HG03097 (cell line): ENCODE measurements around the gene SLC38A8.

Source experiments
- ATAC-seq: cut with Tn5 transposase; IDR thresholded peaks from one replicate; pipeline ENCODE4 v1.9.1; 2021; ENCODE audit not compliant: unreplicated experiment, low FRiP score

The SLC38A8 gene

DNA sequence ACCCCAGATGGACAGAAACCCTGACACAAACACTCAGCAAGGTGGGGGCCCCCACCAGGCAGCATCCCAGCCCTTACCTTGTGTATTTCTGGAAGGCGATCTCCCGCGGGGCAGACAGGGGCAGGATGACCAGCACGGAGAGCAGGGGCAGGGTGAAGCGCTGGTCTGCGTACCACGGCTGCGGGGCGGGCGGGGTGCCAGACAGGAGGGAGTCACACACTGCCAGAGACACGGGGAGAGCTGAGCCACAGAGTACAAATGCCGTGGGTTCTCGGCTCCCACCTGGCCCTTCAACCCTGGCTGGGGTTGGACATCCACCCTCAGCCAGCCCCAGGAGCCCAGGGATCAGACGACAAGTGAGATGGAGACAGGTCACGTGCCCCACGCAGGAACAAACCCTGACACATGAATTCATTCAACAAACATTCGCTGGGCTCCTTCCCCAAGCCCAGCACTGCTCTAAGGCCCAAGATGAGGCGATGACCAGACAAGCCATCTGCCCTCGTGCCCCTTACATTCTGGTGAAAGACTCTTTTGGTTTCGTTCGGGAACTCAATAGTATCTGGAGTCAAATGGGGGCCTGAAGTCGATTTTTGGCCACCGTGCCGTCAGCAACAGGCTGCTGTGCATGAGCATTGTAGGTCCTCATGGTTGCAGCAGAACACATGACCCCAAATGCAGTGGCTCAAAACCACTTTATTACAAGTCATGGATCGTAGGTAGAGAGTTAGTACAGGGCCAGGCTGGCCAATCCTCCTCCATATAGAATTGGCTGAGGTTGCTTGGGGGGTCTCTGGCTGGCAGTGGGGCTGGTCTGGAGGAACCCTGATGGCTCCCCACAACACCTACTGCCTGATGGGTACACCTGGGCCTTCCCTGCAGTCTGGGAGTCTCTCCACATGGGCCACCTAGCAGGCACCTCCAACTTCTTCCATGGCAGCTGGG, 9.1 kb downstream of the SLC38A8 start:
- ATAC-seq = no peak

DNA sequence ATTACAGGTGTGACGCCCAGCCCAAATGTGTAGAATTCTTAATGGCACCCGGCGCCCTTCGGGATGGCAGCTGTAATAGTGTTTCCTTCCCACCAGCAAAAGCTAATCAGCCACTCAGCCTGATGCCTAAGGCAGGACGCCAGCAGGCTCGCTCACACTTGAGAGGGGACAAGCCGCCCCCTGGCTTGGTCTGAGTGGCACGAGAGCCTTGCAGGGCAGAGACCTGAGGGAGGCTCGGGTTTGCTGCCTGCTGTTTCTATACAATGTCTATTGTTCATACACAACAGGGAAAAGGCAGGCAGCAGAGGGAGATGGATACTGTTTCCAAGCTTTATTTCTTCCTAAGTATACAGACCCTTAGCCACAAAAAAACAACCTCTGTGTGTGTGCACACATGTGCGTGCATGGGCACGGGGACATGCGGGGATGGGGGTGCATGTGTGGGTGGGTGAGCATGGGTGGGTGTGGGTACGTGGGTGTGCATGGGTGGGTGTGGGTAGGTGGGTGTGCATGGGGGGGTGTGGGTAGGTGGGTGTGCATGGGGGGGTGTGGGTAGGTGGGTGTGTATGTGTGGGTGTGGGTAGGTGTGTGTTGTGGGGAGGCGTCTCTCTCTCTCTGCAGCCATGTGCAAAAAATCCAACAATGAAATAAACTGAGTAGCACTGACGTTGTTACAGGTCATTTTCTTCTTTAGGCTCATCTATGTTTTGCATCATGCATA, 10.0 kb downstream of the SLC38A8 start:
- no peak for ATAC-seq

DNA sequence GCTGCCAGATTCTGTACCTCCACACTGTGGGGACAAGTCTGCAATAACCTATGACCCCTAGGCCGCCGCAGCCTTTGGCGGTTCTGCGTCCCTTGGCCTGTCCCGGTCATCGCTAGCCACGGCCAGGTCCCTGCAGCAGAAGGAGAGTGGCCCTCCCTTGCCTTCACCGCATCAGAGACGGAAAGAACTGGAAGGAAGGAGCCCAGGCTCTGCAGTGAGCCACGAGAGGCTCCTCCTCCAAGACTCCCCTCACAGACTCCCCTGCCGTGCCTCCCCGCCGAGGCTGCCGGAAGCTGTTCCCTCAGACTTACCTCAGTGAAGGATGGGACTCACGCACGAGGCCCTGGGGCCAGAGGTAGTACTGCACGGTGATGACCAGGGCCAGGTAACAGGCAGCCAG, 11.0 kb downstream of the SLC38A8 start:
- no peak for ATAC-seq

DNA sequence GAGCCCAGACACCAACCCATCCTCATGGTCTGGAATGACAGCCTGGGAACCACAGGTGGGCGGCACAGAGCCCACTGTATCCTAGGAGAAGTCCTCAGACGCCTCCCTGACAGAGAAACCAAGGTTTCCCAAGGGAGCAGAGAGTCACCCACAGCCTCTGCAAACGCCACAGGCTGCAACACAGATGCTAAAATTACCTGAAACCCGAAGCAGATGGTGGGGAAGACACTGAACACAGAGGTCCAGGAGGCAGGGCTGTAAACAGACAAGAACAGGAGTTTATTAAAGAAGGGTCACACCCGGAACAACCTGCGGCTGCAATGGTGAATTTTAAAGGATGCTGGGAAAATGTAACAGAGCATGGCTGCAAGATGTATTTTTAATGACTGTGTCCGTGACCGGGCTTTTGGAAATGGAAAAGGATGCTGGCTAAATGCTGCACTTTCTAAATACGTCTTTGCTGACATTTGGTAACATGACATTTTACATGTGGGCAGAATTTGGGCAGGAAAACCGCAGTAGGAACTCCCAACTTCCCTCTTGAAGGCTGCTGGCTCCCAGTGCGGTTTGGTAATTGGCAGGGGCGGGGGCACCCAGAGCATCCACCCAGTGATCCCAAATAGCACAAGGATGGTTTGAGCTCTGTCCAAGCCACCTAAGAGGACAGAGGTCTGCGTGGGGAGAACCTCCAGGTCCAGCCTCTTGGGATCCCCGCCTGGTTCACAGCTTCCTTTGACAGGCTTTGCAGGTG, 13.1 kb downstream of the SLC38A8 start:
- ATAC-seq = no peak

DNA sequence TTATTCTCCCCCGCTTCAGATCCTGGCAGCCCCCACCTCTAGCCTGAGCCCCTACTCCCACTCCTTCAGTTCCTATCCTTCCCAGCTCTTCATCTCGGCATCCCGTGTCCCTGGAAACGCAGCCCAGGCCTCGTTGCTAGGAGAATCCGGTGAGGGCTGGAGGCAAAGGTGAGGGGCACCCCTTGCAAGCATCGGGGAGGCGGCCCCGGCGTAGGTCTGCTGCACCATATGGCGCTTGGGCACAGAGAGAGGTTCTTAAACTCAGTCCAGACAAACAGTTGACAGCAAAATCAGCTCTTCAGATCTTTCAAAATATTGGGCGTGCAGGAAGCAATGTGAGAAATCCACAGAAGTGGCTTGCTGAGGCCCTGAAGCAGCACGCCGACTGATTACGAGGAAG, 15.0 kb downstream of the SLC38A8 start:
- no peak for ATAC-seq

DNA sequence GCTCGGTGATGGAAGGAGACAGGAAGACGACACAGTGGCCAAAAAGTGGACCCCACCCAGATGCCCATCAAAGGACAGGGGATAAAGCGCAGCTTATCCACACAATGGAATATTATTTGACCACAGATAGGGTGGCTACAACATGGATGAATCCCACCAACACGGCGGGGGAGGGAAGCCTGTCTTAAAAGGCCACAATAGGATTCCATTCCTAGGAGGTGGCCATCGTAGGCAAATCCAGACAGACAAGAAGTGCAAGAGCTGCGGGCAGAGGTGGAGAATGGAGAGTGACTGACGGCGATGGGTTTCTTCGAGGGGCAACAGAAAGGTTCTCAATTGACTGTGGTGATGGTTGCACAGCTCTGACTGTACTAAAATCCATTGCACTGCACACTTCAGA, 16.0 kb downstream of the SLC38A8 start:
- no peak for ATAC-seq

DNA sequence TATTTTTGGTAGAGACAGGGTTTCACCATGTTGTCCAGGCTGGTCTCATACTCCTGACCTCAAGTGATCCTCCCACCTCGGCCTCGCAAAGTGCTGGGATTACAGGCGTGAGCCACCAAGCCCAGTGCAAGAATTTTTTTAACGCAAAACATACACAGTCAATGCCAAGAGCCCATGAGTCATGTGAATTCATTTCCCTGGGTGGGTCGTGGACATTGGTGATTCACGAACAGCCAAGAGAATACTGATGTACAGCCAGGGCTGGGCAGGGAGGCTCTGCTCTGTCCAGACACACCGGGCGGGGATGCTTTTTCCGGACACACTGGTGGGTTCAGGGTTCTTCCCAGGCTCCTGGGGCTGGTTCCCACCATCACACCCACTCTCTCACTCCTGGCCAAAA, 17.7 kb downstream of the SLC38A8 start:
- ATAC-seq = no peak

DNA sequence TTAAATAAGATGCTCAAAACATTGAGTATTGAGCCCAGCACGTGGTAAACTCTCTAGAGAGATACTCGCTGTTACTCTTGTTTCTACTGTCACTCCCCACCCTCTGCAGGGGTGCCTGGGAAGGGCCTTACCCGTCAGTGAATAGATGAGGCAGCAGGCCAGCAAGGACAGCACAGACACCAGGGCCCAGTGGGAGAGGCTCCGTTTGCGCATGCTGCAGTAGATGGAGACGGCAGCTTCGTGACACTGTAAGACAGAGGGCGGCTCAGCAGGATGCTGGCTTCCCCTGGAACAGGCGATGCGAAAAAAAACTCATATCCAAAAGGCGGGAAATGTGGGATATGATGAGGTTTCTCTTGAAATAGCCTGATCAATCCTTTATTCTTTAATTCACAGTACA, 20.0 kb downstream of the SLC38A8 start:
- no peak for ATAC-seq

DNA sequence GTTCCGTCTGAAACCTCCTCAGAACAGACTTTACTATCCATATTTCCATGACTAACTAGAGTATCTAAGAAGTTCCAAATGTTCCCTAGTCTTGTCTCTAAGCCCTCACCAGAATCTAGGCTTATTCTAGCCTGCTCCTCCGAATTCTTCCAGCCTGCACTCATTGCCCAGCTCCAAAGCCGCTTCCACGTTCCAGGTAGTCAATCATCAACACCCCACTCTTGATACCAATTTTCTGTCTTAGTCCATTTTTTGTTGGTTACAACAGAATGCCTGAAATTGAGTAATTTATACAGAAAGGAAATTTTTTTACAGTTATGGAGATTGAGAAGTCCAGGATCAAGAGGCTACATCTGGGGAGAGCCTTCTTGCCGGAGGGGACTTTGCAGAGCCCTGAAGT, 21.1 kb downstream of the SLC38A8 start:
- no peak for ATAC-seq

DNA sequence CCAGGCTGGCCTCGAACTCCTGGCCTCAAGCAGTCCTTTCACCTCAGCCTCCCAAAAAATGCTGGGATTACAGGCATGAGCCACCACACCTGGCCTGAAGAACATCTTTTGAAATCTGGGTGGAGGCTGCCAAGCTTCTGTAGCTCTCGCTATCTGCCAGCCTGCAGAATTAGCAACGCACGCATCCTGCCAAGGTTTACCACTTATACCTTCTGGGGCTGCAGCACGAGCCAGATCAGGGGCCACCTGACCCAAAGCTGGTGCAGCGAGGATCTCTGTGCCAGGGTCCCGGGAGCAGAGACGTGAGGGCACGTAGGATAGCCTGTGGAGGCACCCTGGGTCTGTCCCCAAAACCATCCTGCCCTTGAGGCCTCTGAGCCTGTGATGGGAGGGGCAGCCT, 22.2 kb downstream of the SLC38A8 start:
- ATAC-seq = no peak

DNA sequence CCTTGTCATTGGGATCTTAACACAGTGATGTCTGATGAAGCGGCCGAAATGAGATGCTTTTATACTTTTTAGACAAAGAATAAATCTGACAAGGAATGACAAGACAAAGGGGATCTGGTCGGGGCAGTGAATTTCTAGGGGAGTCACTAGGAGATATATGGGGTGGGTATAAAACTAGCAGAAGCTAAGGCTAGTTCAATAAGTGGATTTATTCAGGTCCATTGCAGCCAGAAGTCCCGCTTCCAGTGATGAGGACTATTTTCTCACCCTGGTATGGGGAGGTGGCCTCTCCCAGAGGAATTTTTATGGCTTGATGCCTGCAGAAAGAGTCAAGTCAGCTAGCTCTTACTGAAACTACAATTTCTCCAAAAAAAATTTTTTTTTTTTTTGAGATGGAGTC, 23.9 kb downstream of the SLC38A8 start:
- ATAC-seq = no peak

DNA sequence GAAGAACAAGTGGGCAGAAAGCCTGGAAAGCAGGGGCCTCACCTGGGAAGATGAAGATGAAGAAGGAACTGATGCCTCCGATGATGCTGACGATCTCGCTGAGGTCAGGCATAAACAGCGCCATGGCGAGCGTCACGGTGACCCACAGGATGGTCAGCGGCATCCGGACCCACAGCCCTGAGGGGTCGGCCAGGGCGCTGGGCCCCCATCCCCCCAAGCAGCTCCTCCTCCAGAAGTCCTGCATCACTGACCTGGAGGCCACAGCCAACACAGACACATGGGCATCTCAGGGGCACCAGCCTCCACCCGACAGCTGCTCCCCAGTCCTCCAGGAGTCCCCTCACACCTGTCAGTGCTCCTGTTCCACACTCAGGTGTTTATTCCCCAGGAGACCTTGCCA, 26.1 kb downstream of the SLC38A8 start:
- no peak for ATAC-seq

DNA sequence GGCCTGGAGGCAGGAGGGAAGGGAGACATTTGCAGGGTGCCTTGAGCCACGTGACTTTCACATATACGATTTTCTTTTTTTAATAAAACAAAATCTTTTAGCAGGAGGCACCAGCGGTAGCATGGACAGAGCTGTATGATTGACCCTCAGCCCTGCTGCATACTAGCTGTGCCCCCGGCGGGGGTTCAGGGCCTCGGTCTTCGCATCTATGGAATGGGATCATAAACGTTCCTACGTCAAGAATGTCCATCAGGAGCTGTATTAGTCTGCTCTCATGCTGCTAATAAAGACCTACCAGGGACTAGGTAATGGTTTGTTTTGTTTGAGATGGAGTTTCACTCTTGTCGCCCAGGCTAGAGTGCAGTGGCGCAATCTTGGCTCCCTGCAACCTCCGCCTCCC, 27.2 kb downstream of the SLC38A8 start:
- no peak for ATAC-seq

DNA sequence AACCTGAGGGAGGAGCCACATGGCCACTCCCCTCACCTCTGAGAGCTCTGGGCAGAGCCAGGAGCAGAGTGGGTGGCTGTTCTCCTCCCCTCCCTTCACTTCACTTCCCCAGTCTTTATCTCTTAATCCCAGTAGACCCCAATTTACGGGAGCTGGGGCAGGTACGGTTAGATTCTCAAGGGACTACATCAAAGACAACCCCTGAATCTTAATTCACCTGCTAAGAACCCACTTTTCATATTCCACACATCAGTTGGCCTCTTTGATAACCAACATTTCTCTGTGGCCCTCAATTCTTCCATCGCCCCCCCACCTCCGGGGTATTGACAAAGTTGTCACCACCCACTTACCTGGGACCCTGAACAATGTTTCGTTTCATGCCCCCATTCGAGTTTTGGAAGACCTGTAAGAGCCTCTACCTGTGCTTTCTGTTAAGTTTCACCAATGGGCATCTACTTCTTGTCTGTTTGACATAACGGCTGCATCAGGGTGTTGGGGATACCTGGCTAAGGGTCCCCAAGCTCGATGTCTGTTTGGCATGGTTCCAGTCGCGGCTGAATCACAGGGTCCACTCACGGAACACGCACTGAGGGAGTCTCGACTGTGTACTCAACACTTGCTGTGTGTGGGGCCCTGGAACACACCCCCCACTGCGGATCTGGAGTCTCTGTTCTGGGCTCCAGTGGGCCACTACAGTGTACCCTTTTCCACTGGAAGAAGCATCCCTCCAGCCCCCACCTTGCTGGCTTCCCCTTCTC, 27.8 kb downstream of the SLC38A8 start:
- ATAC-seq = no peak

DNA sequence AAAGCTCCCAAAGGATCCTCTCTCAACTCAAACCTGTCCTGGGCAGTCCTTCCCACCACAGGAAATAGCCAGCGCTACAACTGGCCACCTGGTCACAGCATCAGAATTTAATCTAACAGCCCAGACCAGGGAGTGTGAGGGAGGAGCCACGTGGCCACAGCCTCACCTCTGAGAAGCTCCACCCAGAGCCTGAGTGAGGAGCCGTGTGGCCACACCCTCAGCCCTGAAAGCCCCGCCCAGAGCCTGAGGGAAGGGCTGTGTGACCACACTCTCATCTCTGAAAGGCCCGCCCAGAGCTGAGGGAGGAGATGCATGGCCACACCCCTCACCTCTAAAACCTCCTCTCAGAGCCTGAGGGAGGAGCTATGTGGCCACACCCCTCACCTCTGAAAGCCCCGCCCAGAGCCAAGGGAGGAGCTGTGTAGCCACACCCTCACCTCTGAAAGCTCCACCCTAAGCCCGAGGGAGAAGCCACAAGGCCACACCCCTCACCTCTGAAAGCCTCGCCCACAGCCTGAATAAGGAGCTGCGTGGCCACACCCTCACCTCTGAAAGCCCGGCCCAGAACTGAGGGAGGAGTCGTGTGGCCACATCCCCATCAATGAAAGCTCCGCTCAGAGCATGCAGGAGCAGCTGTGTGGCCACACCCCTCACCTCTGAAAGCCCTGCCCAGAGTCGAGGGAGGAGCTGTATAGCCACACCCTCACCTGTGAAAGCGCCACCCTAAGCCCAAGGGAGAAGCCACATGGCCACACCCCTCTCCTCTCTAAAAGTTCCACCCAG, 28.6 kb downstream of the SLC38A8 start:
- peak; percentile 81 for ATAC-seq

DNA sequence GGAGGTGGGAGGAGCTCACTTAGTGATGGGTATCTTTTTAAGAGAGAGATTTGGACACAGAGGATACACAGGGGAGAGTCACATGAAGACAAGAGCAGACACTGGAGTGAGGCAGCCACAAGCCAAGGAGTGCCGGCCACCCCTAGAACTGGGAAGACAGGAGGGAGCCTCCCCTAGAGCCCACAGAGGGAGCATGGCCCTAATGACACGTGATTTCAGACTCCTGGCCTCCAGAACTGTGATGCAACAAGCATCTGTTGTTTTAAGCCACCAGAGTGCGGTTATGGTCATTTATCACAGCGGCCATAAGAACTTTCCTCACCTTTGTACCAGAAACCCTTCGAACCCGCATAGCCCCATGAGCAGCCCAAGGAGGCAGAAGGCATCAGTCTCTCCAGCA, 33.3 kb downstream of the SLC38A8 start:
- ATAC-seq = no peak

DNA sequence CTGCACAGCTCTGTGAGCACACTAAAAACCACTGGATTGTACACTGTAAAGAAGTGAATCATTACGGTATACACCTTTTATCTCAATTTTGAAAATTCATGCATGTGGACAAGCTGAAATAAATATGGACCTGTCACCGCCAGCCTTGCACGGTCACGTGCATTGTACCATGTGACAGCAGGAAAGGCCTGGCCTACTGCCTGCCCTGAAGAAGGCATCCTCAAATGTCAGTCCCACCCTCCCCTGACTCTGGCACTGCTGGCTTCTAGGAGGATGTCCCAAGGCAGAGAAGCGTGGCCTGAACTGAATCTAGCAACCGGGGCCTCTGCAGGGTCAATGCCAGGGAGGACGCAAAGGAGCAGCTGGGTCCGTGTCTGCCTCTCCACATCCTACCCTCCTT, 34.6 kb downstream of the SLC38A8 start:
- no peak for ATAC-seq

DNA sequence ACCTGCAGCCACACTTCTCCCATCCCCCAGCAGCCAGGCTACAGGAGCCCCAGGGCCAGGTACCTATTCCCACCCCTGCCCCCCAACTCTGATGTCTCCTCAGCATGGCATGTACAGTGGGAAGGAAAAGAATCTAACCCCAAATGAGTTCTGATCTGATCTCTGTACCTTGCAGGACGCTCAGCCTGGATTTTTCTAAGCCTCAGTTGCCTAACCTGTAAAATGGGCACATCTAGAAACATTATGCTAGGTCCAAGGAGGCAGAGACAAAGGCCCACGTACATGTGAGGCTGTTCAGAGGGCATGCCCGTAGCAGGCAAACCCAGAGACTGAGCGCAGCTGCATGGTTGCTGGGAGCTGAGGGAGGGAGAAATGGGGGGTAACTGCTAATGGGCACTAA, 35.1 kb downstream of the SLC38A8 start:
- no peak for ATAC-seq

DNA sequence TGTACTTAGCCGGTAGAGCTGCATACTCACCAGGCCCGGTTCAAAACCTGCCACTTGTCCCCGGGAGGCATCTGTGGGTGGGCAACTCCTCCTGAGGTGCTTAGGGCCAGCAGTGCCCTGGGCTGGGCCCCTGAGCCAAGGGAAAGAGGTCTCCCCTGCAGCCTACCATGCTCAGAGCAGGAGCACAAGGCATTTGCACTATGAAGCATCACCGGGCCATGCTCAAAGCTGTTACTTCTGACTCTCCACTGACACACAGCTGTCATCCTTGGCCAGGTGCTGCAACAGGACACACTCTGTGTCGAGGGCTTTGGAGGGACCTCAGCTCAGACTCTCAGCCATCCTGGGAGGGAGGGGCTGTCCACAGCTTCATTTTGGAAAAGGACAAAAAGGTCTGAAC, 37.2 kb downstream of the SLC38A8 start:
- no peak for ATAC-seq

DNA sequence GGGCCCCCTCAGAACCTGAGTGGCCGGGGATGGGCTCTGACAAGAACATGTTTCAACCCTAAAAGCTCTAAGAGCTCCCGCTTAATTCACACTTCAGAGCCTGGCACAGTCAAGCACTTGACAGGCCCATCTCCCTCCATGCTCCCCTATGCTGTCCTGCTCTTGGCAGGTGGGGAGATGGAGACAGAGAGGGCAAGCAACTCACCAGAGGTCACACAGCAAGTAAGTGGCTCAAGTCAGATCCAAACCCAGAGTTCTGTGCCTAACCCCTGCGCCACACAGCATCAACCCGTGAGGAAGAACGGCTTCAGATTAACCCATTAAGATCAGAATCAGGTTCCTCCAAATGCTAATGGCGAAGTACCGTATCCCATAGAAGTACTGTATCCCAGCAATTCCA, 38.2 kb downstream of the SLC38A8 start:
- no peak for ATAC-seq
